ENCODE data around the gene POLR2E.

The POLR2E gene

GRCh38 chr19:1063030-1063908 is 31.9 kb downstream of the POLR2E start:
- TF ChIP-seq EZH2phosphoT487 (IDR thresholded peaks at IDR 0.05; ENCODE audit: borderline replicate concordance) = no peak
- no peak for TF ChIP-seq CTCF (conservative IDR thresholded peaks at IDR 0.05; ENCODE audit: low read length)
- H3K27me3 ChIP-seq (ENCODE audit: insufficient read depth, low read length, poor library complexity, severe bottlenecking) = no peaks in the 10 kb centered on the region
- no peak overlapping the region for H3K4me2 ChIP-seq (ENCODE audit: low read depth, low read length, poor library complexity, severe bottlenecking)
- no peaks in the 10 kb centered on the region for H3K9me2 ChIP-seq (replicated peaks; ENCODE audit: low read depth, low read length)
- H3K9ac ChIP-seq (ENCODE audit: low read depth, low read length, poor library complexity, severe bottlenecking) = no peak overlapping the region
- H3K79me2 ChIP-seq (ENCODE audit: insufficient read depth, low read length) = peaks cover 9% of the 10 kb centered on the region; the same call in 1 of the 2 replicates
- H2AFZ ChIP-seq (ENCODE audit: low read length) = no peak overlapping the region
- peaks cover 12% of the 10 kb centered on the region for H3K4me1 ChIP-seq (ENCODE audit: insufficient read depth, low read length, poor library complexity, severe bottlenecking)
- H3K9me3 ChIP-seq (ENCODE audit: insufficient read depth, low read depth, low read length) = peaks cover 6% of the 10 kb centered on the region; the same call in 1 of the 2 replicates
- no peaks in the 10 kb centered on the region for H3K36me3 ChIP-seq (ENCODE audit: insufficient read depth, low read length)
- H4K20me1 ChIP-seq (ENCODE audit: insufficient read depth, low read length, poor library complexity, severe bottlenecking) = no peaks in the 10 kb centered on the region
- H3F3A ChIP-seq (ENCODE audit: low read depth) = no peaks in the 10 kb centered on the region
- H3K4me3 ChIP-seq (ENCODE audit: low read length, poor library complexity, severe bottlenecking) = no peak overlapping the region

GRCh38 chr19:1062387-1063029 is 32.7 kb downstream of the POLR2E start:
- Histone ChIP-seq H3K27me3 (ENCODE audit: insufficient read depth, low read length, poor library complexity, severe bottlenecking) (no peaks in the 10 kb centered on the region), H4K20me1 (ENCODE audit: insufficient read depth, low read length, poor library complexity, severe bottlenecking) (no peaks in the 10 kb centered on the region), H3K36me3 (ENCODE audit: insufficient read depth, low read length) (no peaks in the 10 kb centered on the region), H3K4me1 (ENCODE audit: insufficient read depth, low read length, poor library complexity, severe bottlenecking) (peaks cover 12% of the 10 kb centered on the region), H3K79me2 (ENCODE audit: insufficient read depth, low read length) (peaks cover 1% of the 10 kb centered on the region; the same call in 1 of the 2 replicates), H3K4me3 (ENCODE audit: low read length, poor library complexity, severe bottlenecking) (no peak overlapping the region), H3K4me2 (ENCODE audit: low read depth, low read length, poor library complexity, severe bottlenecking) (no peak overlapping the region), H3K9me2 (replicated peaks; ENCODE audit: low read depth, low read length) (no peaks in the 10 kb centered on the region), H3F3A (ENCODE audit: low read depth) (no peaks in the 10 kb centered on the region), H3K9me3 (ENCODE audit: insufficient read depth, low read depth, low read length) (peaks cover 13% of the 10 kb centered on the region; the same call in 1 of the 2 replicates), H3K9ac (ENCODE audit: low read depth, low read length, poor library complexity, severe bottlenecking) (no peak overlapping the region), H2AFZ (ENCODE audit: low read length) (no peak overlapping the region)
- no peak for TF ChIP-seq CTCF (conservative IDR thresholded peaks at IDR 0.05; ENCODE audit: low read length)
- no peak for TF ChIP-seq EZH2phosphoT487 (IDR thresholded peaks at IDR 0.05; ENCODE audit: borderline replicate concordance)

GRCh38 chr19:1061987-1062386 is 33.2 kb downstream of the POLR2E start:
- H4K20me1 ChIP-seq (ENCODE audit: insufficient read depth, low read length, poor library complexity, severe bottlenecking) = no peaks in the 10 kb centered on the region
- H3K4me3 ChIP-seq (ENCODE audit: low read length, poor library complexity, severe bottlenecking) = no peak overlapping the region
- no peaks in the 10 kb centered on the region for H3K27me3 ChIP-seq (ENCODE audit: insufficient read depth, low read length, poor library complexity, severe bottlenecking)
- no peaks in the 10 kb centered on the region for H3K36me3 ChIP-seq (ENCODE audit: insufficient read depth, low read length)
- H3K4me1 ChIP-seq (ENCODE audit: insufficient read depth, low read length, poor library complexity, severe bottlenecking) = peaks cover 12% of the 10 kb centered on the region
- H3K4me2 ChIP-seq (ENCODE audit: low read depth, low read length, poor library complexity, severe bottlenecking) = no peak overlapping the region
- no peak for TF ChIP-seq CTCF (conservative IDR thresholded peaks at IDR 0.05; ENCODE audit: low read length)
- H3K9ac ChIP-seq (ENCODE audit: low read depth, low read length, poor library complexity, severe bottlenecking) = no peak overlapping the region
- H3K9me3 ChIP-seq (ENCODE audit: insufficient read depth, low read depth, low read length) = peaks cover 17% of the 10 kb centered on the region; the same call in 1 of the 2 replicates
- H3K79me2 ChIP-seq (ENCODE audit: insufficient read depth, low read length) = no peaks in the 10 kb centered on the region; the same call in 1 of the 2 replicates
- H2AFZ ChIP-seq (ENCODE audit: low read length) = no peak overlapping the region
- H3K9me2 ChIP-seq (replicated peaks; ENCODE audit: low read depth, low read length) = no peaks in the 10 kb centered on the region
- H3F3A ChIP-seq (ENCODE audit: low read depth) = no peaks in the 10 kb centered on the region

Measured in Loucy (cell line).